HG03342 (cell line): Measurements from ENCODE around the gene FREY1.

ENCODE experiments used
- ATAC-seq: cut with Tn5 transposase; IDR thresholded peaks from one replicate; pipeline ENCODE4 v1.9.1; 2021; ENCODE audit warnings: mild to moderate bottlenecking, moderate library complexity; ENCODE audit not compliant: unreplicated experiment

The FREY1 gene

DNA sequence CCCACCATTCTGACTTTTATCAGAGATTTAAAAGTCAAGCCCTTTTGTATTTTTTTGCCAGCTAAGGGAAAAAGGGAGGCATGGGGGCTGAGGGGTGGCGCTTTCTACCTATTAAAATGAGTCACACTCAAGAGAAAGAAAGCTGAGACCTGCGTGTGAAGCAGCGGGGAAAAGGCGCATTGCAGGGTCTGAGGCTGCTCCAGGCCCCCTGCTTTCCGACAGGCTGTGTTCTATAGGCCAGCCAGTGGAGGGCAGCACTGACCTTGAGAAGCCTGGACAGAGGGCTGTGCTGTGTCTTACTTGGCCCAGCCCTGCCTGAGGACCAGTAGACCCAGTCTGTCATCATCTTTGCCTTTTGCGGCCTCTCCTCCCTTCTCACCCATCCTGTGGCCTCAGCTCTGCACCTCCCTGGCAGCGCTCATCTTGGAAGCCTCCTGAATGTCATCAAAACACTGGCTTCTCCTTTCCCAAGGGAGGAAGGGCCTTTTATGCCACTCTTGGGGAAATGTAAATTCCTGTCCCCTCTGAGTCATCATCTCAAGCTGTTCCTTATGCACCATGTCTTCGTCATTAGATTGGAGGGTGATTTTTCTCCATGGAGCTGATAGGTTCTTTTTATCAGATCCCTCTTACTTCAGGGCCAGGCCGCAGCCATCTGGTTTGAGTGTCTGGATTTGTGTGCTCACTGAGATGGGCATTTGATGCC lies 34.3 kb downstream of the FREY1 start:
- ATAC-seq: no peak

DNA sequence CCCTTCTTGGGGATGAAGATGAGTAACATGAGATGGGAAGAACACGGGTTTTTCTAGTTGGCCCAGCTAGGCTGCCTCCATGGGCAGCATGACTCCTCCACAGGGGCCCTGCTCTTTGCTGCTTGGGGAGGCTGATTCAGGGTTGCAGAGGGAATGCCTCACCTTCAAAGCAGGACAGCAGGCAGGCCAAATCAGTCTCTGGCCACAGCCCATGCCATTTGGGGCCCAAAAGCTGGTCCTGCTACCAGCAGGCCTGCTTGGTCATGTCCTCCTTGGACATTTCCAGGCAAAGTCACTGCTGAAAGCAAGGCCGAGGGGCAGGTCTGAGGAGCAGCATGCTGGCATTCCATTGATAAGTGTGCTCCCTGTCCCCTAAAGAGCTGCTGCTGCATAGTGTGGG lies 35.4 kb downstream of the FREY1 start:
- no peak for ATAC-seq

GRCh38 chr11:45870706-45871105 lies 36.4 kb downstream of the FREY1 start:
- ATAC-seq: no peak

DNA sequence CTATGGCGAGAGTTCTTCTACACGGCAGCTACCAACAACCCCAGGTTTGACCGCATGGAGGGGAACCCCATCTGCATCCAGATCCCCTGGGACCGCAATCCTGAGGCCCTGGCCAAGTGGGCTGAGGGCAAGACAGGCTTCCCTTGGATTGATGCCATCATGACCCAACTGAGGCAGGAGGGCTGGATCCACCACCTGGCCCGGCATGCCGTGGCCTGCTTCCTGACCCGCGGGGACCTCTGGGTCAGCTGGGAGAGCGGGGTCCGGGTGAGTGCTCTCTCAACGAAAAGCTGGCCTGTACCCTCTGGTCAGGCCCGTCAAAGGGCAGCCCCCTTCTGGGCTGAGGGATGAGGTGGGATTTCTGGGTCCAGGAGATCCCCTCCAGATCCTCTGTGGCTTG lies 37.5 kb downstream of the FREY1 start:
- ATAC-seq: no peak

DNA sequence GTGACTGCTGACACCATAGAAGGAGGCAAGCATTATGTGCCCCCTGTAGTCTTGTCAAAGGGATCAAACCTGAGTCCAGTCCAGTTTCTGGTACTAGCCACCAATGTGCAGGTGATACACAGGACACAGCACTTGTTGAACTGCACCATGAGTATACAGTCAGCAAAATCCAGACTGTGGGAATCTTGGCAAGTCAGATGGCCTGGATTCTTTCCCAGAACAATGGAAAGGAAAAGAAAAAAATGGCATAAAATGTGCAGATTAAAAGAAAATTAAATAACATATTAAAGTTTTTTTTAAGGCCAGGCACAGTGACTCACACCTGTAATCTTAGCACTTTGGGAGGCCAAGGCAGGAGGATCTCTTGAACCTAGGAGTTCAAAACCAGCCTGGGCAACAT lies 43.0 kb downstream of the FREY1 start:
- ATAC-seq: no peak

- no peak for ATAC-seq
Observed at GRCh38 chr11:45860764-45861510, 46.1 kb downstream of the FREY1 start.

DNA sequence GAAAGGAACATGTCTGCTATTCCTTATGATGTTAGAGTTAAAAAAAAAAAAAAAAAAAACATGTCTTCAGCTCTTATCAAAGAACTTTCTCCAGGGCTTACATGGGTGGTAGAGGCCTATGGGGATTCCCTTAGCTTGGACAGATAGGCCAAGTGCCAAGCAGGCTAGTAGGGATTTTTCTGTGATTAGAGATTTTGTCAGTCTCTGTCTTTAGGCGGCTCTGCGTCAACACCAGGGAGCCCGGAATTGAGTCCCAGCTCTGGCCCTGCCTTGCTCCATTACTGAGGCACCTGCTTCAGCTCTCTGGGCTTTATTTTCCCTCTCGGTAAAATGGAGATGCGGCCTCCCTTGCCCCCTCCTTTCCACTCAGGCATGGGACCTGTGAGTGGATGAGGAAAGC lies 46.7 kb downstream of the FREY1 start:
- ATAC-seq: no peak

DNA sequence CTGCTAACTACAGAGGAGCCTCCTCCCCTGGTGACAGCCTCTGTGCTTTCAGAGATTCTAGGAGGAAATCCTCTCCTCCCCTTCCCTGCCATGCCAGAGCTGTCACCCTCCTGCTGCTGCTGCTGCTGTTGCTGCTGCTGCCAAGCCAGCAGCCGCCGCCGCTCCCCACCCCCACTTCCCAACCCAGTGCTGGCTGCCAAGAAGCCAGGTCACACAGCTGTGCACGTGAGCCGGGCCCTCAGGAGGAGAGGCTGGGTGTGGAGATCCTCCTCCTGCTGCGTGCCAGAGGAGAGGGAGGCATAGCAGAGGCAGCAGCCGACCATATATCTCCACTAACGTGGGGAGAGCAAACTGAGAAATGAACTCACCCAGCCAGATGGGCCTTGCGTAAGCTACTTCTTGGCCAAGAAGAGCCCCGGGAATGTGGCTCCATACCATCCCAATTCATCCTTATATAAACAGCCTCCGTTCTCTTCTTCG lies 47.4 kb downstream of the FREY1 start:
- no peak for ATAC-seq

GRCh38 chr11:45858751-45859398 lies 48.2 kb downstream of the FREY1 start:
- ATAC-seq: no peak

- ATAC-seq: no peak
Observed at GRCh38 chr11:45857961-45858474, 49.1 kb downstream of the FREY1 start.
